Measurements from ENCODE around the gene ADA. TPM values are rescaled to one million over a fixed set of nuclear protein-coding genes. Genes with fewer than 3 reads are reported as not detected.
A peak's percentile ranks its signal among the peaks of the same experiment; 100 is the strongest.

Gene ADA
- total and polyA plus RNA-seq, 2 of the 13 experiments (the other 11 are each of a cell fraction or from before 2014, with no cell fraction given) = 2.5 to 11.3 TPM

DNA sequence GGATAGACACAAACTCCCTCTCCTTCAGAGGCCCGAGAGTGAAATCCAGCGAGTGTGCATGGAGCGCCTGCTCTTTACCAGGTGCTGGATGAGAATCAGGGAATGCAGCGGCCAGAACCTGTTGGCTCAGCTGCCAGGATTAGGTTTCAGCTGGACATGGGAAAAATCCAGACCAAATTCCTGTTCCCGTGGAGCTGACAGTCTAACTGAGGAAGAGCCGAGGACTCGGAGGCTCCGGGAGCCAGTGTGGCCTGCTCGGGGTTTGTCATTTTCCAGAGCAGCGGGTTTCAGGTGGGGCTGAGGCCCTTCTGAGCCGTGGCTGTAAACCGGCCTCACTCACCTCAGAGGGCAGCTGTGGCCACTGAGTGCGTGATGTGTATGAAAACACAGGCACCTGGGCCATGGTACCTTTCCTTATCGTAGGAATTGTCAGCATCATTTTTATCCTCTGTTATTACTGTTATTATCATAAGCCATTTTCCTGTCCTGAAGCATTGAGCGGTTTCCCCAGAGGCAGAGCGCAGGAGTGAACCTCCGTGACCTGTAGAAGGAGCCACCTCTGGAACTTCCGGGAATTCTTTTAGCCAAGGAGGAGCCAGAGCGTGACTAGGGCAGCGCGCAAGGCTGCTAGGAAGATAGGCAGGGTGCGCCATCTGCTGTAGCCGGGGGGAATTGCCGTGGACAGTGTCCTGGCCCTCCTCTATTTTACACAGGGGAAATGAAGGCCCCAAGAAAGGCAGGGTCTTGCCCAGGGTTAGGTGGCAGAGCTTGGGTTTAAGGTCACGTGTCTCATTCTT, 41.8 kb downstream of the ADA start (continued):
- TF ChIP-seq, protein P1, sequence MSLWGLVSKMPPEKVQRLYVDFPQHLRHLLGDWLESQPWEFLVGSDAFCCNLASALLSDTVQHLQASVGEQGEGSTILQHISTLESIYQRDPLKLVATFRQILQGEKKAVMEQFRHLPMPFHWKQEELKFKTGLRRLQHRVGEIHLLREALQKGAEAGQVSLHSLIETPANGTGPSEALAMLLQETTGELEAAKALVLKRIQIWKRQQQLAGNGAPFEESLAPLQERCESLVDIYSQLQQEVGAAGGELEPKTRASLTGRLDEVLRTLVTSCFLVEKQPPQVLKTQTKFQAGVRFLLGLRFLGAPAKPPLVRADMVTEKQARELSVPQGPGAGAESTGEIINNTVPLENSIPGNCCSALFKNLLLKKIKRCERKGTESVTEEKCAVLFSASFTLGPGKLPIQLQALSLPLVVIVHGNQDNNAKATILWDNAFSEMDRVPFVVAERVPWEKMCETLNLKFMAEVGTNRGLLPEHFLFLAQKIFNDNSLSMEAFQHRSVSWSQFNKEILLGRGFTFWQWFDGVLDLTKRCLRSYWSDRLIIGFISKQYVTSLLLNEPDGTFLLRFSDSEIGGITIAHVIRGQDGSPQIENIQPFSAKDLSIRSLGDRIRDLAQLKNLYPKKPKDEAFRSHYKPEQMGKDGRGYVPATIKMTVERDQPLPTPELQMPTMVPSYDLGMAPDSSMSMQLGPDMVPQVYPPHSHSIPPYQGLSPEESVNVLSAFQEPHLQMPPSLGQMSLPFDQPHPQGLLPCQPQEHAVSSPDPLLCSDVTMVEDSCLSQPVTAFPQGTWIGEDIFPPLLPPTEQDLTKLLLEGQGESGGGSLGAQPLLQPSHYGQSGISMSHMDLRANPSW (CRISPR knock-in tag; IDR thresholded peaks at IDR 0.05; ENCODE audit: borderline replicate concordance) = no peak; the same call in 1 of the 2 replicates
- TF ChIP-seq ZNF839 (CRISPR knock-in tag; IDR thresholded peaks at IDR 0.05; ENCODE audit: borderline replicate concordance) (peak; percentile 92; the same call in 1 of the 2 replicates), EP300 (IDR thresholded peaks at IDR 0.05; ENCODE audit: low read depth in 2 of 2, low read length in 2 of 2) (peak; percentile 28 to 40; a peak in 2 of 4 replicates), EP300 (CRISPR knock-in tag; IDR thresholded peaks at IDR 0.05; ENCODE audit: borderline replicate concordance) (peak; percentile 55; the same call in 1 of the 2 replicates), ETV5 (CRISPR knock-in tag; IDR thresholded peaks at IDR 0.05; ENCODE audit: borderline replicate concordance) (peak; percentile 90), CEBPB (IDR thresholded peaks at IDR 0.05; ENCODE audit: borderline replicate concordance, low read depth, low read length) (no peak), ZNF619 (CRISPR knock-in tag; IDR thresholded peaks at IDR 0.05) (peak; percentile 89), ONECUT2 (CRISPR knock-in tag; IDR thresholded peaks at IDR 0.05) (no peak), CBX5 (CRISPR knock-in tag; IDR thresholded peaks at IDR 0.05; ENCODE audit: borderline replicate concordance) (no peak; the same call in 1 of the 2 replicates), RBAK (CRISPR knock-in tag; IDR thresholded peaks at IDR 0.05) (0 out of 2 replicates have a peak, but pooled peaks have one; percentile 63), NCOR1 (IDR thresholded peaks at IDR 0.05; ENCODE audit: borderline replicate concordance, low read length) (no peak; the same call in 1 of the 2 replicates), ZNF792 (CRISPR knock-in tag; IDR thresholded peaks at IDR 0.05) (peak; percentile 92), EEA1 (CRISPR knock-in tag; IDR thresholded peaks at IDR 0.05; ENCODE audit: borderline replicate concordance) (no peak; the same call in 1 of the 2 replicates), RAD51 (IDR thresholded peaks at IDR 0.05; ENCODE audit: borderline replicate concordance) (no peak), ZNF749 (CRISPR knock-in tag; IDR thresholded peaks at IDR 0.05; ENCODE audit: borderline replicate concordance) (peak; percentile 48; the same call in 1 of the 2 replicates), CENPT (CRISPR knock-in tag; IDR thresholded peaks at IDR 0.05; ENCODE audit: low read depth) (no peak), CHD4 (IDR thresholded peaks at IDR 0.05; ENCODE audit: borderline replicate concordance, low read length) (no peak), CAMTA2 (CRISPR knock-in tag; IDR thresholded peaks at IDR 0.05; ENCODE audit: borderline replicate concordance) (peak; percentile 29; the same call in 1 of the 2 replicates), SMARCE1 (IDR thresholded peaks at IDR 0.05; ENCODE audit: borderline replicate concordance) (no peak), AGO1 (IDR thresholded peaks at IDR 0.05; ENCODE audit: low read depth, low read length, poor library complexity, severe bottlenecking) (no peak), PTBP1 (IDR thresholded peaks at IDR 0.05; ENCODE audit: low read depth, low read length, poor library complexity, severe bottlenecking) (no peak)
- TF ChIP-seq, protein P2, sequence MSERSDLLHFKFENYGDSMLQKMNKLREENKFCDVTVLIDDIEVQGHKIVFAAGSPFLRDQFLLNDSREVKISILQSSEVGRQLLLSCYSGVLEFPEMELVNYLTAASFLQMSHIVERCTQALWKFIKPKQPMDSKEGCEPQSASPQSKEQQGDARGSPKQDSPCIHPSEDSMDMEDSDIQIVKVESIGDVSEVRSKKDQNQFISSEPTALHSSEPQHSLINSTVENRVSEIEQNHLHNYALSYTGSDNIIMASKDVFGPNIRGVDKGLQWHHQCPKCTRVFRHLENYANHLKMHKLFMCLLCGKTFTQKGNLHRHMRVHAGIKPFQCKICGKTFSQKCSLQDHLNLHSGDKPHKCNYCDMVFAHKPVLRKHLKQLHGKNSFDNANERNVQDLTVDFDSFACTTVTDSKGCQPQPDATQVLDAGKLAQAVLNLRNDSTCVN (CRISPR knock-in tag; IDR thresholded peaks at IDR 0.05; ENCODE audit: borderline replicate concordance) = peak; percentile 62; the same call in 1 of the 2 replicates
- TF ChIP-seq, protein P3, sequence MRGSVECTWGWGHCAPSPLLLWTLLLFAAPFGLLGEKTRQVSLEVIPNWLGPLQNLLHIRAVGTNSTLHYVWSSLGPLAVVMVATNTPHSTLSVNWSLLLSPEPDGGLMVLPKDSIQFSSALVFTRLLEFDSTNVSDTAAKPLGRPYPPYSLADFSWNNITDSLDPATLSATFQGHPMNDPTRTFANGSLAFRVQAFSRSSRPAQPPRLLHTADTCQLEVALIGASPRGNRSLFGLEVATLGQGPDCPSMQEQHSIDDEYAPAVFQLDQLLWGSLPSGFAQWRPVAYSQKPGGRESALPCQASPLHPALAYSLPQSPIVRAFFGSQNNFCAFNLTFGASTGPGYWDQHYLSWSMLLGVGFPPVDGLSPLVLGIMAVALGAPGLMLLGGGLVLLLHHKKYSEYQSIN (CRISPR knock-in tag; IDR thresholded peaks at IDR 0.05; ENCODE audit: borderline replicate concordance) = no peak
- TF ChIP-seq, protein P4, sequence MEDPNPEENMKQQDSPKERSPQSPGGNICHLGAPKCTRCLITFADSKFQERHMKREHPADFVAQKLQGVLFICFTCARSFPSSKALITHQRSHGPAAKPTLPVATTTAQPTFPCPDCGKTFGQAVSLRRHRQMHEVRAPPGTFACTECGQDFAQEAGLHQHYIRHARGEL (CRISPR knock-in tag; IDR thresholded peaks at IDR 0.05) = no peak

Data from HepG2 (cell line).